Measurements from ENCODE around the gene UBE4B. TPM values are rescaled to one million over a fixed set of nuclear protein-coding genes. Genes with fewer than 3 reads are reported as not detected.
"Not testable (repeated sequence)": the region's sequence is repeated elsewhere in the genome, so short reads cannot be mapped to it uniquely, and the experiment has no call there.

Gene UBE4B
- total RNA-seq, 1 experiment from 2014 or later = 13.9 TPM

GRCh38 chr1:10063878-10064277, 31.1 kb downstream of the UBE4B start:
- no peak for DNase-seq (ENCODE audit: low read depth)
- in situ Hi-C loops (cut with HindIII; ENCODE audit: low pct_unique_long_range_greater_than_20kb, low sequenced_read_pairs) = no loop called here

GRCh38 chr1:10064416-10065343, 31.9 kb downstream of the UBE4B start:
- DNase-seq (ENCODE audit: low read depth) = no peak
- in situ Hi-C loops (cut with HindIII; ENCODE audit: low pct_unique_long_range_greater_than_20kb, low sequenced_read_pairs) = no loop called here

- no peak for DNase-seq (ENCODE audit: low read depth)
- in situ Hi-C loops (cut with HindIII; ENCODE audit: low pct_unique_long_range_greater_than_20kb, low sequenced_read_pairs) = no loop called here
Observed at GRCh38 chr1:10065344-10065685, 32.6 kb downstream of the UBE4B start.

GRCh38 chr1:10065760-10066159, 33.0 kb downstream of the UBE4B start:
- DNase-seq (ENCODE audit: low read depth) = no peak
- in situ Hi-C loops (cut with HindIII; ENCODE audit: low pct_unique_long_range_greater_than_20kb, low sequenced_read_pairs) = no loop called here

GRCh38 chr1:10068605-10069294, 36.0 kb downstream of the UBE4B start:
- DNase-seq (ENCODE audit: low read depth) = no peak
- in situ Hi-C loops (cut with HindIII; ENCODE audit: low pct_unique_long_range_greater_than_20kb, low sequenced_read_pairs) = no loop called here

- DNase-seq (ENCODE audit: low read depth) = no peak
- in situ Hi-C loops (cut with HindIII; ENCODE audit: low pct_unique_long_range_greater_than_20kb, low sequenced_read_pairs) = no loop called here
Observed at GRCh38 chr1:10070206-10070605, 37.4 kb downstream of the UBE4B start.

- DNase-seq (ENCODE audit: low read depth) = no peak
- in situ Hi-C loops (cut with HindIII; ENCODE audit: low pct_unique_long_range_greater_than_20kb, low sequenced_read_pairs) = no loop called here
Observed at GRCh38 chr1:10071640-10072039, 38.9 kb downstream of the UBE4B start.

GRCh38 chr1:10073371-10073770, 40.6 kb downstream of the UBE4B start:
- in situ Hi-C loops (cut with HindIII; ENCODE audit: low pct_unique_long_range_greater_than_20kb, low sequenced_read_pairs); DNase-seq (ENCODE audit: low read depth): not testable (repeated sequence)

GRCh38 chr1:10074059-10074851, 41.5 kb downstream of the UBE4B start:
- peak; percentile 87 for DNase-seq (ENCODE audit: low read depth)
- in situ Hi-C loops (cut with HindIII; ENCODE audit: low pct_unique_long_range_greater_than_20kb, low sequenced_read_pairs) = no loop called here

GRCh38 chr1:10074852-10075730, 42.3 kb downstream of the UBE4B start:
- in situ Hi-C loops (cut with HindIII; ENCODE audit: low pct_unique_long_range_greater_than_20kb, low sequenced_read_pairs) = no loop called here

GRCh38 chr1:10075732-10076131, 43.0 kb downstream of the UBE4B start:
- in situ Hi-C loops (cut with HindIII; ENCODE audit: low pct_unique_long_range_greater_than_20kb, low sequenced_read_pairs) = no loop called here
- DNase-seq (ENCODE audit: low read depth) = no peak

More at GRCh38 chr1:10074852-10075730, 42.3 kb downstream of the UBE4B start:
- no peak for DNase-seq (ENCODE audit: low read depth)

- DNase-seq (ENCODE audit: low read depth) = no peak
Observed at GRCh38 chr1:10078494-10078893, 45.7 kb downstream of the UBE4B start.

GRCh38 chr1:10080523-10080922, 47.8 kb downstream of the UBE4B start:
- in situ Hi-C loops (cut with HindIII; ENCODE audit: low pct_unique_long_range_greater_than_20kb, low sequenced_read_pairs) = no loop called here
- no peak for DNase-seq (ENCODE audit: low read depth)

More at GRCh38 chr1:10078494-10078893, 45.7 kb downstream of the UBE4B start:
- in situ Hi-C loops (cut with HindIII; ENCODE audit: low pct_unique_long_range_greater_than_20kb, low sequenced_read_pairs) = no loop called here

- no peak for DNase-seq (ENCODE audit: low read depth)
- in situ Hi-C loops (cut with HindIII; ENCODE audit: low pct_unique_long_range_greater_than_20kb, low sequenced_read_pairs) = no loop called here
Observed at GRCh38 chr1:10082785-10083479, 50.2 kb downstream of the UBE4B start.

- in situ Hi-C loops (cut with HindIII; ENCODE audit: low pct_unique_long_range_greater_than_20kb, low sequenced_read_pairs) = no loop called here
- DNase-seq (ENCODE audit: low read depth) = no peak
Observed at GRCh38 chr1:10084045-10084444, 51.3 kb downstream of the UBE4B start.

- in situ Hi-C loops (cut with HindIII; ENCODE audit: low pct_unique_long_range_greater_than_20kb, low sequenced_read_pairs) = no loop called here
- DNase-seq (ENCODE audit: low read depth) = no peak
Observed at GRCh38 chr1:10085076-10085475, 52.3 kb downstream of the UBE4B start.

- DNase-seq (ENCODE audit: low read depth) = no peak
- in situ Hi-C loops (cut with HindIII; ENCODE audit: low pct_unique_long_range_greater_than_20kb, low sequenced_read_pairs) = no loop called here
Observed at GRCh38 chr1:10087210-10087609, 54.5 kb downstream of the UBE4B start.

Measured in Caki2 (cell line).